K562 (cell line): ENCODE results near the gene GPR152. TPM values are rescaled to one million over a fixed set of nuclear protein-coding genes. Genes with fewer than 3 reads are reported as not detected.
A peak's percentile ranks its signal among the peaks of the same experiment; 100 is the strongest.

Experiments used
- CCNT2 ChIP-seq: IDR thresholded peaks from 2 replicates; pipeline ENCODE4 v1.6.1; 2011; ENCODE audit warnings: borderline replicate concordance, low read depth, mild to moderate bottlenecking, moderate library complexity, mixed read lengths, low read length; ENCODE audit not compliant: insufficient read length; ENCODE audit errors: extremely low read depth
- EP400 ChIP-seq: fragments of 450-650 bp; IDR thresholded peaks from 2 replicates; pipeline ENCODE4 v1.6.1; 2017; ENCODE audit warnings: antibody characterized with exemption, mild to moderate bottlenecking, moderate library complexity
- HDAC1 ChIP-seq, 2 experiments: fragments of 450-650 bp; IDR thresholded peaks; 2 replicates each; pipeline ENCODE4 v1.6.1; 2016 to 2017; ENCODE audit warnings: inconsistent platforms in 1 of 2, mild to moderate bottlenecking in 1 of 2, moderate library complexity in 1 of 2
- SMAD1 ChIP-seq: fragments of 150-350 bp; IDR thresholded peaks from 2 replicates; pipeline ENCODE4 v1.6.1; 2014; ENCODE audit warnings: low read length, low read depth; ENCODE audit not compliant: partially characterized antibody
- SOX6 ChIP-seq: fragments of 450-650 bp; IDR thresholded peaks from 2 replicates; pipeline ENCODE4 v1.6.1; 2014; ENCODE audit warnings: mild to moderate bottlenecking
- TFAM ChIP-seq: fragments of 250-450 bp; sonication (Bioruptor Pico); conservative IDR thresholded peaks from 2 replicates; pipeline ENCODE4 v1.5.0; 2021; ENCODE audit warnings: mild to moderate bottlenecking, moderate library complexity
- microRNA-seq: library from miRNA; unstranded; fragments of <30 nt; microRNA quantifications from one replicate; pipeline ENCODE4, GENCODE V29; 2018; ENCODE audit warnings: borderline microRNAs expressed
- polyA plus RNA-seq, 8 experiments: library from polyadenylated mRNA; depleted of rRNA in 4 of 8; stranded (reverse) in 5 of 8; unstranded in 3 of 8; fragments of >200 nt; fragmentation: Nextera tagmentation in 2 of 8; fragmentation: Illumina TruSeq in 1 of 8; extraction: Ambion mirVana in 2 of 8; extraction: Trizol in 1 of 8; gene quantifications; 2 replicates each; pipeline versions ENCODE4 v1.2.1 to v1.2.3, GENCODE V29; 2011 to 2014; ENCODE audit warnings: inconsistent platforms in 1 of 8, missing spikeins in 1 of 8
- small RNA-seq: library from RNA; depleted of rRNA; stranded (forward); fragments of <200 nt; gene quantifications from one replicate; pipeline ENCODE3, GENCODE V24; 2014
- total RNA-seq, 7 experiments: library from RNA; depleted of rRNA in 6 of 7; stranded (reverse); fragments of >200 nt in 6 of 7; fragmentation: Illumina TruSeq in 2 of 7; extraction: Trizol in 2 of 7; gene quantifications; 2 replicates each; pipeline versions ENCODE4 v1.2.1 to v1.2.3, GENCODE V29; 2011 to 2021; ENCODE audit warnings: low replicate concordance in 1 of 7
- TF ChIP-seq, protein P1 (sequence below): fragments of 150-350 bp; conservative IDR thresholded peaks from 2 replicates; pipeline ENCODE4 v1.6.1; 2014; ENCODE audit warnings: low read length
- TF ChIP-seq, protein P2 (sequence below): sonication (generic); formaldehyde crosslinking; IDR thresholded peaks from 2 replicates; pipeline ENCODE4 v1.8.0; 2022; ENCODE audit warnings: missing genetic modification reagents, mild to moderate bottlenecking, borderline replicate concordance
- TF ChIP-seq, protein P3 (sequence below): fragments of 250-450 bp; sonication (Bioruptor Pico); IDR thresholded peaks from 2 replicates; pipeline ENCODE4 v1.5.0; 2021; ENCODE audit warnings: mild to moderate bottlenecking, borderline replicate concordance

Gene GPR152
- total and polyA plus RNA-seq, 9 of the 15 experiments (the other 6 are each of a cell fraction or from before 2014, with no cell fraction given), result not detected

DNA sequence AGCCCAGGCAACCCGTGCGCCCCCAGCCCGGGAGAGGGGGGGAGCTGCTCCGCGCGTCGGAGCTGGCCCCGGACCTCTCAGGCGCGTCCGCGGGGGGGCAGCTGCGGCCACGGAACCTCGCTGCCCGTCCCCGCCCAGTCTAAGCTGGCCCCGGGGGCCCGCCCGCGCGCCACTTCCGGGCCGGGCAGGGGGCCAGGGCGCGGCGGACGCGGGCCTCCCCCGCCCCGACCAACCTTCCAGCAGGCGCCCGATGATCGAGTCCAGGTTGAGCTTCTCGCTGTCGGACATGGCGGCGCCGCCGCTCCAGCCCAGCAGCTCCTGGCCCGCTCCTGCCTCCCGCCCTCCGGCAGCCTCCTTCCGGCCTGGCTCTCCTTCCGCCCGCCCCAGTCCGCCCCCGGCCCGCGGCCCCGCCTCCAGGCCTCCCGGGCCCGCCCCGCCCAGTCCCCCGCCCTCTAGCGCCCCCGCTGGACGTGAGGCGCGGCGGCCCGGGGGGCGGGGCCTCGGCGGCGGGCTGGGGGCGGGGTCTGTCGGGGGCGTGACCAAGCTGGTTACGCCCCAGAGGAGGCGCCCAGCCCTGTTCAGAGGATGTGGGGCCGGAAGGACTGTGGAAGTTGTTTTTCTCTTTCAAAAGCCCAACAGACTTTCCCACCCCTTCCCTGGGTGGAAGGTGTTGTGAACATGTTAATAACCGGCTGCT lies 50.9 kb downstream of the GPR152 start, which contains the start of gene PPP1CA (continued):
- no peak for TF ChIP-seq TFAM (CRISPR knock-in tag)
- peak; percentile 83 for TF ChIP-seq CCNT2
- TF ChIP-seq SOX6, result 0 out of 2 replicates have a peak, but pooled peaks have one; percentile 14
- TF ChIP-seq, protein P1, sequence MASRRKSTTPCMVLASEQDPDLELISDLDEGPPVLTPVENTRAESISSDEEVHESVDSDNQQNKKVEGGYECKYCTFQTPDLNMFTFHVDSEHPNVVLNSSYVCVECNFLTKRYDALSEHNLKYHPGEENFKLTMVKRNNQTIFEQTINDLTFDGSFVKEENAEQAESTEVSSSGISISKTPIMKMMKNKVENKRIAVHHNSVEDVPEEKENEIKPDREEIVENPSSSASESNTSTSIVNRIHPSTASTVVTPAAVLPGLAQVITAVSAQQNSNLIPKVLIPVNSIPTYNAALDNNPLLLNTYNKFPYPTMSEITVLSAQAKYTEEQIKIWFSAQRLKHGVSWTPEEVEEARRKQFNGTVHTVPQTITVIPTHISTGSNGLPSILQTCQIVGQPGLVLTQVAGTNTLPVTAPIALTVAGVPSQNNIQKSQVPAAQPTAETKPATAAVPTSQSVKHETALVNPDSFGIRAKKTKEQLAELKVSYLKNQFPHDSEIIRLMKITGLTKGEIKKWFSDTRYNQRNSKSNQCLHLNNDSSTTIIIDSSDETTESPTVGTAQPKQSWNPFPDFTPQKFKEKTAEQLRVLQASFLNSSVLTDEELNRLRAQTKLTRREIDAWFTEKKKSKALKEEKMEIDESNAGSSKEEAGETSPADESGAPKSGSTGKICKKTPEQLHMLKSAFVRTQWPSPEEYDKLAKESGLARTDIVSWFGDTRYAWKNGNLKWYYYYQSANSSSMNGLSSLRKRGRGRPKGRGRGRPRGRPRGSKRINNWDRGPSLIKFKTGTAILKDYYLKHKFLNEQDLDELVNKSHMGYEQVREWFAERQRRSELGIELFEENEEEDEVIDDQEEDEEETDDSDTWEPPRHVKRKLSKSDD, result no peak
- TF ChIP-seq, protein P2, sequence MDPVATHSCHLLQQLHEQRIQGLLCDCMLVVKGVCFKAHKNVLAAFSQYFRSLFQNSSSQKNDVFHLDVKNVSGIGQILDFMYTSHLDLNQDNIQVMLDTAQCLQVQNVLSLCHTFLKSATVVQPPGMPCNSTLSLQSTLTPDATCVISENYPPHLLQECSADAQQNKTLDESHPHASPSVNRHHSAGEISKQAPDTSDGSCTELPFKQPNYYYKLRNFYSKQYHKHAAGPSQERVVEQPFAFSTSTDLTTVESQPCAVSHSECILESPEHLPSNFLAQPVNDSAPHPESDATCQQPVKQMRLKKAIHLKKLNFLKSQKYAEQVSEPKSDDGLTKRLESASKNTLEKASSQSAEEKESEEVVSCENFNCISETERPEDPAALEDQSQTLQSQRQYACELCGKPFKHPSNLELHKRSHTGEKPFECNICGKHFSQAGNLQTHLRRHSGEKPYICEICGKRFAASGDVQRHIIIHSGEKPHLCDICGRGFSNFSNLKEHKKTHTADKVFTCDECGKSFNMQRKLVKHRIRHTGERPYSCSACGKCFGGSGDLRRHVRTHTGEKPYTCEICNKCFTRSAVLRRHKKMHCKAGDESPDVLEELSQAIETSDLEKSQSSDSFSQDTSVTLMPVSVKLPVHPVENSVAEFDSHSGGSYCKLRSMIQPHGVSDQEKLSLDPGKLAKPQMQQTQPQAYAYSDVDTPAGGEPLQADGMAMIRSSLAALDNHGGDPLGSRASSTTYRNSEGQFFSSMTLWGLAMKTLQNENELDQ, result no peak
- TF ChIP-seq, protein P3, sequence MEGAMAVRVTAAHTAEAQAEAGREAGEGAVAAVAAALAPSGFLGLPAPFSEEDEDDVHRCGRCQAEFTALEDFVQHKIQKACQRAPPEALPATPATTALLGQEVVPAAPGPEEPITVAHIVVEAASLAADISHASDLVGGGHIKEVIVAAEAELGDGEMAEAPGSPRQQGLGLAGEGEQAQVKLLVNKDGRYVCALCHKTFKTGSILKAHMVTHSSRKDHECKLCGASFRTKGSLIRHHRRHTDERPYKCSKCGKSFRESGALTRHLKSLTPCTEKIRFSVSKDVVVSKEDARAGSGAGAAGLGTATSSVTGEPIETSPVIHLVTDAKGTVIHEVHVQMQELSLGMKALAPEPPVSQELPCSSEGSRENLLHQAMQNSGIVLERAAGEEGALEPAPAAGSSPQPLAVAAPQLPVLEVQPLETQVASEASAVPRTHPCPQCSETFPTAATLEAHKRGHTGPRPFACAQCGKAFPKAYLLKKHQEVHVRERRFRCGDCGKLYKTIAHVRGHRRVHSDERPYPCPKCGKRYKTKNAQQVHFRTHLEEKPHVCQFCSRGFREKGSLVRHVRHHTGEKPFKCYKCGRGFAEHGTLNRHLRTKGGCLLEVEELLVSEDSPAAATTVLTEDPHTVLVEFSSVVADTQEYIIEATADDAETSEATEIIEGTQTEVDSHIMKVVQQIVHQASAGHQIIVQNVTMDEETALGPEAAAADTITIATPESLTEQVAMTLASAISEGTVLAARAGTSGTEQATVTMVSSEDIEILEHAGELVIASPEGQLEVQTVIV (CRISPR knock-in tag), result no peak
- TF ChIP-seq SMAD1, result no peak
- 0 out of 4 replicates have a peak, but pooled peaks of 1 of the 2 experiments have one; percentile 60 for TF ChIP-seq HDAC1 (IDR thresholded peaks at IDR 0.05)
- TF ChIP-seq EP400, result peak; percentile 32; the same call in 1 of the 2 replicates

Small RNA genes lying within 50 kb of the gene (microRNA-seq; reads per million reads assigned to microRNA genes)
- not detected for gene MIR6752

Small RNA genes lying within 50 kb of the gene (small RNA-seq; reads per million reads assigned to genes)
- gene MIR6752, result not detected

Other genes with a start within 250 kb of the GPR152 start
Only the 7 nearest of the 24 such genes appear.
- gene CARNS1, start 37.1 kb downstream of the GPR152 start, total RNA-seq (2014; rRNA removed), result 0.12 and 0.18 TPM in 2 replicates
- not detected in 2 replicates for gene CARNS1, start 37.1 kb downstream of the GPR152 start, total RNA-seq (2014; rRNA removed; fragmentation: Illumina TruSeq; extraction: Trizol)
- 0.04 TPM in 1 of 2 replicates, not detected in the other for gene CARNS1, start 37.1 kb downstream of the GPR152 start, total RNA-seq (2015; rRNA removed; fragmentation: Illumina TruSeq; extraction: Trizol)
- 0.07 and 0.13 TPM in 2 replicates for gene CARNS1, start 37.1 kb downstream of the GPR152 start, total RNA-seq (2021)
- gene CARNS1, start 37.1 kb downstream of the GPR152 start, polyA plus RNA-seq (2011; rRNA removed), result 0.04 and 0.06 TPM in 2 replicates
- gene CARNS1, start 37.1 kb downstream of the GPR152 start, polyA plus RNA-seq (2014; fragmentation: Illumina TruSeq; extraction: Trizol), result 0.06 and 0.07 TPM in 2 replicates
- gene CARNS1, start 37.1 kb downstream of the GPR152 start, polyA plus RNA-seq (2014; fragmentation: Nextera tagmentation; extraction: Ambion mirVana), result under 1 TPM in 1 of 2 experiments, not detected in 1; 0.01 TPM
- gene CARNS1, start 37.1 kb downstream of the GPR152 start, polyA plus RNA-seq (2014; rRNA removed), result 0.03 and 0.07 TPM in 2 replicates
- 115 and 132 TPM in 2 replicates for gene RPS6KB2, start 24.2 kb downstream of the GPR152 start, total RNA-seq (2014; rRNA removed)
- 23.8 and 33.6 TPM in 2 replicates for gene RPS6KB2, start 24.2 kb downstream of the GPR152 start, total RNA-seq (2014; rRNA removed; fragmentation: Illumina TruSeq; extraction: Trizol)
- 73.0 and 74.5 TPM in 2 replicates for gene RPS6KB2, start 24.2 kb downstream of the GPR152 start, total RNA-seq (2015; rRNA removed; fragmentation: Illumina TruSeq; extraction: Trizol)
- 98.8 and 101 TPM in 2 replicates for gene RPS6KB2, start 24.2 kb downstream of the GPR152 start, total RNA-seq (2021)
- 75.5 and 82.6 TPM in 2 replicates for gene RPS6KB2, start 24.2 kb downstream of the GPR152 start, polyA plus RNA-seq (2011; rRNA removed)
- gene RPS6KB2, start 24.2 kb downstream of the GPR152 start, polyA plus RNA-seq (2014; fragmentation: Illumina TruSeq; extraction: Trizol), result 84.2 and 101 TPM in 2 replicates
- 1 to 10 TPM in 1 of 2 experiments, under 1 TPM in 1; 0.42 to 3.1 TPM for gene RPS6KB2, start 24.2 kb downstream of the GPR152 start, polyA plus RNA-seq (2014; fragmentation: Nextera tagmentation; extraction: Ambion mirVana)
- 122 and 132 TPM in 2 replicates for gene RPS6KB2, start 24.2 kb downstream of the GPR152 start, polyA plus RNA-seq (2014; rRNA removed)
- gene PTPRCAP, start 15.0 kb downstream of the GPR152 start, total RNA-seq (2014; rRNA removed), result 0.45 and 1.9 TPM in 2 replicates
- not detected in 2 replicates for gene PTPRCAP, start 15.0 kb downstream of the GPR152 start, total RNA-seq (2014; rRNA removed; fragmentation: Illumina TruSeq; extraction: Trizol)
- gene PTPRCAP, start 15.0 kb downstream of the GPR152 start, total RNA-seq (2015; rRNA removed; fragmentation: Illumina TruSeq; extraction: Trizol), result 0.22 and 0.49 TPM in 2 replicates
- 1.1 and 1.5 TPM in 2 replicates for gene PTPRCAP, start 15.0 kb downstream of the GPR152 start, total RNA-seq (2021)
- gene PTPRCAP, start 15.0 kb downstream of the GPR152 start, polyA plus RNA-seq (2011; rRNA removed), result 0.51 and 0.64 TPM in 2 replicates
- gene PTPRCAP, start 15.0 kb downstream of the GPR152 start, polyA plus RNA-seq (2014; fragmentation: Illumina TruSeq; extraction: Trizol), result not detected in 2 replicates
- gene PTPRCAP, start 15.0 kb downstream of the GPR152 start, polyA plus RNA-seq (2014; fragmentation: Nextera tagmentation; extraction: Ambion mirVana), result not detected
- gene PTPRCAP, start 15.0 kb downstream of the GPR152 start, polyA plus RNA-seq (2014; rRNA removed), result 0.85 and 2.0 TPM in 2 replicates
- gene CORO1B, start 9.3 kb downstream of the GPR152 start, total RNA-seq (2014; rRNA removed), result 120 and 167 TPM in 2 replicates
- gene CORO1B, start 9.3 kb downstream of the GPR152 start, total RNA-seq (2014; rRNA removed; fragmentation: Illumina TruSeq; extraction: Trizol), result 5.2 and 14.6 TPM in 2 replicates
- gene CORO1B, start 9.3 kb downstream of the GPR152 start, total RNA-seq (2015; rRNA removed; fragmentation: Illumina TruSeq; extraction: Trizol), result 73.6 and 73.9 TPM in 2 replicates
- gene CORO1B, start 9.3 kb downstream of the GPR152 start, total RNA-seq (2021), result 98.1 and 107 TPM in 2 replicates
- gene CORO1B, start 9.3 kb downstream of the GPR152 start, polyA plus RNA-seq (2011; rRNA removed), result 45.1 and 84.3 TPM in 2 replicates
- gene CORO1B, start 9.3 kb downstream of the GPR152 start, polyA plus RNA-seq (2014; fragmentation: Illumina TruSeq; extraction: Trizol), result 66.3 and 93.6 TPM in 2 replicates
- 1 to 10 TPM in 1 of 2 experiments, under 1 TPM in 1; 0.23 to 1.0 TPM for gene CORO1B, start 9.3 kb downstream of the GPR152 start, polyA plus RNA-seq (2014; fragmentation: Nextera tagmentation; extraction: Ambion mirVana)
- gene CORO1B, start 9.3 kb downstream of the GPR152 start, polyA plus RNA-seq (2014; rRNA removed), result 87.8 and 98.1 TPM in 2 replicates
- gene CABP4, start 2.6 kb upstream of the GPR152 start, total RNA-seq (2014; rRNA removed), result not detected in 2 replicates
- not detected in 2 replicates for gene CABP4, start 2.6 kb upstream of the GPR152 start, total RNA-seq (2014; rRNA removed; fragmentation: Illumina TruSeq; extraction: Trizol)
- 0.11 TPM in 1 of 2 replicates, not detected in the other for gene CABP4, start 2.6 kb upstream of the GPR152 start, total RNA-seq (2015; rRNA removed; fragmentation: Illumina TruSeq; extraction: Trizol)
- gene CABP4, start 2.6 kb upstream of the GPR152 start, total RNA-seq (2021), result not detected in 2 replicates
- gene CABP4, start 2.6 kb upstream of the GPR152 start, polyA plus RNA-seq (2011; rRNA removed), result 0.08 TPM in 1 of 2 replicates, not detected in the other
- gene CABP4, start 2.6 kb upstream of the GPR152 start, polyA plus RNA-seq (2014; fragmentation: Illumina TruSeq; extraction: Trizol), result not detected in 2 replicates
- gene CABP4, start 2.6 kb upstream of the GPR152 start, polyA plus RNA-seq (2014; fragmentation: Nextera tagmentation; extraction: Ambion mirVana), result not detected
- gene CABP4, start 2.6 kb upstream of the GPR152 start, polyA plus RNA-seq (2014; rRNA removed), result not detected in 2 replicates
- 10.7 and 23.4 TPM in 2 replicates for gene TMEM134, start 16.5 kb upstream of the GPR152 start, total RNA-seq (2014; rRNA removed)
- 1.3 and 1.5 TPM in 2 replicates for gene TMEM134, start 16.5 kb upstream of the GPR152 start, total RNA-seq (2014; rRNA removed; fragmentation: Illumina TruSeq; extraction: Trizol)
- gene TMEM134, start 16.5 kb upstream of the GPR152 start, total RNA-seq (2015; rRNA removed; fragmentation: Illumina TruSeq; extraction: Trizol), result 10.3 and 10.7 TPM in 2 replicates
- 19.2 and 19.3 TPM in 2 replicates for gene TMEM134, start 16.5 kb upstream of the GPR152 start, total RNA-seq (2021)
- gene TMEM134, start 16.5 kb upstream of the GPR152 start, polyA plus RNA-seq (2011; rRNA removed), result 17.5 and 26.2 TPM in 2 replicates
- gene TMEM134, start 16.5 kb upstream of the GPR152 start, polyA plus RNA-seq (2014; fragmentation: Illumina TruSeq; extraction: Trizol), result 6.3 and 11.1 TPM in 2 replicates
- 1 to 10 TPM in 1 of 2 experiments, under 1 TPM in 1; 0.63 to 1.4 TPM for gene TMEM134, start 16.5 kb upstream of the GPR152 start, polyA plus RNA-seq (2014; fragmentation: Nextera tagmentation; extraction: Ambion mirVana)
- gene TMEM134, start 16.5 kb upstream of the GPR152 start, polyA plus RNA-seq (2014; rRNA removed), result 48.4 and 58.9 TPM in 2 replicates
- 92.5 and 101 TPM in 2 replicates for gene AIP, start 30.3 kb upstream of the GPR152 start, total RNA-seq (2014; rRNA removed)
- gene AIP, start 30.3 kb upstream of the GPR152 start, total RNA-seq (2014; rRNA removed; fragmentation: Illumina TruSeq; extraction: Trizol), result 16.6 and 37.0 TPM in 2 replicates
- 50.3 and 52.7 TPM in 2 replicates for gene AIP, start 30.3 kb upstream of the GPR152 start, total RNA-seq (2015; rRNA removed; fragmentation: Illumina TruSeq; extraction: Trizol)
- 71.2 and 78.3 TPM in 2 replicates for gene AIP, start 30.3 kb upstream of the GPR152 start, total RNA-seq (2021)
- 66.6 and 98.4 TPM in 2 replicates for gene AIP, start 30.3 kb upstream of the GPR152 start, polyA plus RNA-seq (2011; rRNA removed)
- gene AIP, start 30.3 kb upstream of the GPR152 start, polyA plus RNA-seq (2014; fragmentation: Illumina TruSeq; extraction: Trizol), result 40.2 and 66.9 TPM in 2 replicates
- gene AIP, start 30.3 kb upstream of the GPR152 start, polyA plus RNA-seq (2014; fragmentation: Nextera tagmentation; extraction: Ambion mirVana), result 10 to 100 TPM in 1 of 2 experiments, 1 to 10 TPM in 1; 5.2 to 16.2 TPM
- gene AIP, start 30.3 kb upstream of the GPR152 start, polyA plus RNA-seq (2014; rRNA removed), result 85.1 and 92.7 TPM in 2 replicates